ENCODE results near the gene SEMA3G.

GRCh38 chr3:52388348-52388821 is 56.5 kb downstream of the SEMA3G start:
- no peak for TF ChIP-seq EZH2 (IDR thresholded peaks at IDR 0.05; ENCODE audit: borderline replicate concordance, low read depth, low read length, poor library complexity, severe bottlenecking)
- 0 out of 2 replicates have a peak, but pooled peaks have one; percentile 19 for TF ChIP-seq CTCF (conservative IDR thresholded peaks at IDR 0.05; ENCODE audit: low read depth, low read length)
